SW 1271 (cell line): ENCODE data around the gene PKNOX2.
A peak's percentile ranks its signal among the peaks of the same experiment; 100 is the strongest.

ENCODE experiments used
- DNase-seq, 2 experiments: peaks; one replicate each; lab custom pipeline; 2025; lab: John Stamatoyannopoulos, UW

PKNOX2 gene

DNA sequence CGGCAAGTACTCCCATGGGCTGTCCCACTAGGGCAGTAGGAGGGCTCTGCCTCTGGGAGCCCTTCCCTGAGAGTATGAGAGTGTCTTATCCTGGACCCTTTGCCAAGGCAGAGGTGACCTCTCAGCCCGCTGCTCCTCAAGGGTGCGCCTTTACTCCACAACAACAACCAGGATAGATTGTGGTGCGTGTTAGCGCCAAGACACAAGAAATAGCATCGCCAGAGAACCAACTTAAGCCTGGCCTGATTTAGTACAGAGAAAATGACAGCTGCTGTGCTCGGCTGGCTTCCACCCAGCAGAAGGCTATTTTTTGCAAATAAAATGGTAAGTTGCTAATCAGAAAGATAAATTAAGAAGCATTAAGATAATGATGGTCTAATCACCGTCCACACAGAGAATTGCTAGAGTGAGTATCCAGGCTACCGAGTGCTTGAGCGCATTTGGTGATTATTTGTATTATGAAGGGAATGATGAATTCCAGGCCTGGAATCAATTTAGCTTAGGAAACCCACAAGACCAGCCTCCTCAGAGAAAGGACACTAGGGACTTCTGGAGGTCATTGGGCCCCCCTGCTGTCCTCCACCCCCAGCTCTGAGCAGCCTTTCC, 119.8 kb downstream of the PKNOX2 start:
- DNase-seq: no peak

DNA sequence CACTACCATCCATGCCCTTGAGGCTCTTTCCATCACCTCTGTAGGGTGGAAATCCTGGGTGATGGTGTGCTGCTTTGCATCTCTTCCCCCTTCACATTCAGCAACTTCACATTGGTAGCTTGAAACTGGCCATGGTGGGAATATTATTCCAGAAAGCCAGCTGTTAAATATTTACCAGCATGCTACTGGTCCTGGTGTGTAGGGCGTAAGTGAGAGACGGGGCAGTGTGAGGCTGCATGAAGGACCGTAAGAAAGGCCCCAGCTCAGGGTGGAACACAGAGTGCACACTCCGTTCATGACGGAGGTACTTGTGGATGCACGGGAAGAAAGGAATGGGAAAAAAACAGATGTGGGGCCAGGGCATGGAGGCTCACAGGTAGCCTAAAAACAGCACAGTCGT, 121.3 kb downstream of the PKNOX2 start:
- DNase-seq: no peak

DNA sequence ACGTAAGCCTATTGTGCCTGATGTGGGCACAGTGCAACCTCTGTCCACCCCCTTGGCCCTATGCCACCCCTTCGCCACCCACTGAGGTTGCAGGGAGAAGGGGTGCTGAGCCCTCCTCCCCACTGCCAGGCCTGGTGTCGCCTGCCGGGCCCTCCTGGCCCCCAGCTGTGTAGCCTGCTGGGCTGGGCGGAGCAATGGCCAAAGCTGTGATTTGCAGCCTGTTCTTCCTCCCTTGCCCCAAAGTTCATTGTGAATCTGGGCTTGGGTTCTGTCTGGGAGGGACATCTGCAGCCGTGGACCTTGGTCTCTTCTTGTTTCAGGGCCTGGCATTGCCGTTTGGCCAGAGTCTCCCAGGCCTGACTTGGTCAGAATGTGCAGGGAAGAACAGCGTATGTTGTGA, 121.9 kb downstream of the PKNOX2 start:
- no peak for DNase-seq

DNA sequence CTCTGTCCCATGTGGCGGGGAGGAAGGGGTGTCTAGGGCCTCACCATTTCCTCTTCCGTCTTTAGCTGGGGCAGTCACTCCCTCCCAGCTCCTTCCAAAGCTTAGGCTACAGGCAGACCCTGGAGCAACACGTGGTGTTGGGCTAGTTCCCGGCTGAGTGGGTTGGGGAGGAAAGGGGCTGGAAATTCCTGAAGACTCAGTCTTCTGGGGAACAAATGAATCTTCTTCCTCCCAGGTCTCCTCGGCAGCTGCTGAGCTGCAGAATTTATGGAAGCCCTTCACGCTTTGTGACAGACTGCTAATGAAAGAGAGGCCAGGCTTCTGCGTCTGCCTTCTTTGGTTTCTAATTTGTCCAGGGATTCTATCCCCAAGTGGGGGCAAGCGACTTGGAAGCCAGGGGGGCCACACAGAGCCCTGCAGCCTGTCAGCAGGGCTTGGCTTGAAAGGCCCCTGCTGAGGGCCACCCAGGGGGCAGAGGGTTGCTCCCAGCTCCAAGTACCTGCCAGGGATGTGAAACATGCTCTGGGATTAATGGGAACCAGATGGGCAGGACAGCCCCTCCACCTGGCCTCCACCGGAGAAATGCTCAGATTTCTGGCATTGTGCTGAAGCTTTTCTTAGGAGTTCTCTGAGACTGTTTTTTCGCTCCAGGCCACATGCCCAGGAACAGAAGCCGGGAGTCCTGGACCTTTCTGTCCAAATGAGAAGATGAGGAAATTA, 123.1 kb downstream of the PKNOX2 start:
- DNase-seq: no peak

DNA sequence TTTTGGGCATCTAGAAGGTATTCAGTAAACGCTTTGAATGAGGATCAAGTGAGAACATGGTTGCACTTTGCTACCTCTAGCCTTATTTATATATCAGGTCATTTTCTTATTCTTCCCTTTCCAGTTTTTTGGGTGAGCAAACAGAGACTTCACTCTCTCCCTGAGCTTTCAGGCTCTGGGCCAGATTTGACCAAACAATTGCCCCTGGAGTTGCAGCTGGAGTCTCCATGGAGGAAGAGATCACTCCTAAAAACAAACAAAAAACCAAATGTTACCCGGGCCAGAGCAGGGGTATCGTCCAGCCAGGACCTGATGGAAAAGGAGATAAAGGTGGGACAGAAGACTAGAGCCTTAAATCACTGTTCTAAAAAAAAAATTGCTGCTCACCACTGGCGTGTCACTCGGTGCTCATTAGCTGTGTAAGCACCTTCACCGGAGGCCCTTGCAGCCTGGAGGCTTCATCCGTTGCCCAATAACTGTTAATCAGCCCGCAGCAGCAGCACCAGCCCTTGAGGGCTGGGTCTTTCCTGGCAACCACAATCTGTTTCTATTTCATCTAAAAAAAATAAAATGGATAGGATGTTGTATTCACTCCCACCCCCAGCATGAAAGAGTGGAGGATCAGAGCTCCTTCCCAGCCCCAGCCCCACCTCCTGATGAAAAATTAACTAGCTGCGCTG, 125.0 kb downstream of the PKNOX2 start:
- no peak for DNase-seq

DNA sequence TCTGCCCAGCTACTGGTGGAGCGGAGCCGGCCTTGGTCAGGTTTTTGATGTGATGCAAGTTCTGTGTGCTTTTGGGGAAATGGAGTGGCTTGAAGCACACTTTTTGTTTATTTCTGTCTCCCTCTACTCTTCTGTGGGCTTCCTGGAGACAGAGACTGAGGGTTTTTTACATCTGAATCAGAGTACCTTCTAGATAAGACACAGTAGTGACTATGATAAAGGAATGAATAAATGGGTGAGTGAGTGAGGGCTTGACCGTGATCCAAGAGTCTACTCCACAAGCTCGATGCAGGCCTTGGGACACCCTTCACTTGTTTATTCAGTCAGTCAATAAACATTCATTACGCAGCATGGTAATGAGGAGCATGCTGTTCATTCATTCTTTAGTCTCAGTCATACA, 125.7 kb downstream of the PKNOX2 start:
- no peak for DNase-seq

DNA sequence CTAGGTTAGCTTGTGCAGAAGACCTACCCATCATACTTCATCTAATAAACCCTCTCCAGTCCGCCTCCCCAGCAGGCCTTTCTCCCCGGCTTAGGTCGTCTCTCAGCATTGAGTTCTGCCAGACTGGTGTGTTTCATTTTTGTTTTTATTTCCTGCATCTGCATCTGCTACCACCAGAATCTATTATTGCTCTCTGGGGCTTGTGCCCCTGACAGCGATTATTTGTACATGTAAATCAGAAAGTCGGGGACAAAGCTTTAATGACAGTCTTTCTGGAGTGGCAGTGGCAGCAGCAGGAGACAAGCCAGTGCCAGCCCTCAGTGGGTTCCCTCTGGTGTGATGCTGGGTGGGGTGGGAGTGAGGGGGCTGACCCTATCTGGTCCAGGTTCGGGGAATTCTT, 127.5 kb downstream of the PKNOX2 start:
- DNase-seq: no peak

DNA sequence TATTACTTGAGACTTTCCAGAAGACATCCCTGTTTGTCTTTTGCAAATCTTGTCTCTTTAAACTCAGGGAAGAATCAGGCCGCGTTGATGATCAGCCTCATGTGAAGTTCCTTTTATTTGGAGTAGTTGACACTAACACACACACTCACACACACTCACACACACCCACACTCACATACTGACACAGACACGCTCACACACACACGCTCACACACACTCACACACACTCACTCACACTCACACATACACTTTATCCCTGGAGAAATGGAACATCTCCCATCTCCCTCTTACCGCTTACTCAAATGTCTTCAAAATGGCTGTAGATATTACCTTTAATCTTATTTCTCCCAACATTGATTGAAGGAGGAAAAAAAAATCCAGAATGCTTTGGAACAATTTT, 129.0 kb downstream of the PKNOX2 start:
- no peak for DNase-seq

DNA sequence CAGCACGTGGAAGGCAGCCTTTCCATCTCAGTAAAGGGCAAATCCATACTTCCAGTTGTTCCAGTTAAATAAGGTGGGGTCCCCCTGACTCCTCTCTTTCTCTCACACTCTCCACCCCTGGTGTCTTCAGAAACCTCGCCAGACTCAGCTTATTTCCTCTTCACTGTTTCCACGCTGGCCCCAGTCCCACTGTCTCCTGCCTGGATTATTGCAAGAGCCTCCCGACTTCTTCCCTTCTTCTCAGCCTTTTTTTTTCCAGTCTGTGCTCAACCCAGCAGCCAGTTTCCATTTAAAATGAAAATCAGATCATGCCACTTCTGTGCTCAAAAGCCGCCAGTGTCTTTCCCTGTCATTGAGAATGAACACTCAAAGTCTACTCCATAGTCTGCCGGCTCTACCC, 131.4 kb downstream of the PKNOX2 start:
- DNase-seq: no peak

DNA sequence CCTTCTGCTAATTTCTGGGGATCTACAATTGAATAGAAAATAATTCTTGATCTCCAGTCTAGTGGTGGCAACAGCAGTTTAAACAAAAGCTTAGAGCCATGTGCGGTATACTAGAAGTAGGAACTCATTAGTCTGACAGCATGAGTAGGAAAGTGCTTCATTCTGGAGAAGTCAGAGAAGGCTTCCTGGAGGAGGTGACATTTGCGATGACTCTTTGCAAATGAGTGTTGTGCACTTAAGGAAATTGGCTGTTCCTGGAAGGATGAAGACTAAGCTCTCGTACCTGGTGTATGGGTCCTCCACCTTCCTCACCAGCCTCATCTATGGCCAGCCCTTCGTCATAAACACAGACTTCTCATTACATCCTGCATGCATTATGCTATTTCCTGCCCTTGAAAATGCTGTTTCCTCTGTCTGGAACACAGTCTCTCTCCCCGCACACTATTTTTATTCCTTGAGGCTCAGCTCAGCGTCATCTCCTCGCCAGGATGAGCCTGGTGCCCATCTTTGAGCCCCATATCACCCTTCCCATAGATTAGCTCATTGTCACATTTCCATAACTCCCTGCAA, 132.9 kb downstream of the PKNOX2 start:
- DNase-seq: no peak

DNA sequence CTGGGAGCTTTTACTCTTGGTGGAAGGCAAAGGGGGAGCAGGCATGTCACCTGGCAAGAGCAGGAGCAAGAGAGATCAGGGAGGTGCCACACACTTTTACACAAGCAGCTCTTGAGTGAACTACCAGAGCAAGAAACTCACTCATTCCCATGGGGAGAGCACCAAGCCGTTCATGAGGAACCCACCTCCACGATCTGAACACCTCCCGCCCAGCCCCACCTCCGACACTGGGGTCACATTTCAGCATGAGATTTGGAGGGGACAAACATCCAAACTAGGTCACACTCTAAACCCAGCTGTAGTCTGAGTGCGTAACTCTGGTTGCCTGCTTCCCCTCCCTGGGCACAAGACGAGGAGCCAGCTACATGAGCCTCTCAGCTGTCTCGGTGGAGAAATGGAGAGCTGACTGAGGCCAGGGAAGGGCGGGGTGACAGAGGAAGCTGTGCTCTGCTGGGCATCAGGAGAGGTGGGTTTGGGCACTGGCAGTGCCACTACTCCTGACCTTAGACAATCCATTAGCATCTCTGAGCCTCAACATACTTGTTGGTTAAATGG, 134.6 kb downstream of the PKNOX2 start:
- DNase-seq: no peak

DNA sequence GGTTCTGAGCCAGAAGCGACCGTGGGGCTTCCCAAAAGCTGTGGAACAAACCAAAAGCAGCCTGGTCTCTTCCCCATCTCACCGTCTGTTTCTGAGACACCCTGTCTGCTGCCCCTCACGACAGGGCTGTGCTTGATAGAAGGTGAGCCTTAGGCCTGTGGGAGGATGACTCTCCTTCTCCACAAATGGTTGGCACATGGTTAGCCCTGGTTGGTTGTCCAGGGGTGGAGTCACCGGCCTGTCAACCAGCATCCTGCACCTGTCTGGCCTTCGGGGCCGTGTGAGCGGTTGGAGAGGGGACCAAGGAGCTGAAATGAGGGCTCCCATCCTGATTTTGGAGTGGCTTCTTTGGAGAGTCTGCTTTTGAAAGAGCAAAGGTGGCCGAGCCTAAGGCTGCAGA, 135.3 kb downstream of the PKNOX2 start:
- no peak for DNase-seq

DNA sequence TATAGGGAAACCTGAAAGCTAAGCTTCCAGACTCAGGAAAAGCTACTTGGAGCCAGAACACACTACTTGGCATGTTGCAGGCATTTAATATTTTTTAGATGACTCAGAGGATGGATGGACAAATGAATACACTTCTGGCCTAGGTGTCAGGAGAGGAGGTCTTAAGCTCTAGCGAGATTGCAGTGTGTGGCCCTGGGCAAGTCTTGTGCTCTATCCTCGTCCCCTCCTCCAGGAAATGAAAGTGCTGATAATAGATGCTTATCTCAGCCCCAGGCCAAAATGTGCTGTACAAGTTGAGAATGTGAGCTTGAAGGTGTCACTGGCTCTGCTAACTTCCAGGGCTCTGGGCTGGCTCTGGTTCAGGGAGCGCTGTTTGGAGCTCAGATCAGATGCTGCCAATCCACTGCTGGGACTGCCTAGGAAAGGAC, 136.3 kb downstream of the PKNOX2 start:
- DNase-seq: peak; percentile 17 to 65

DNA sequence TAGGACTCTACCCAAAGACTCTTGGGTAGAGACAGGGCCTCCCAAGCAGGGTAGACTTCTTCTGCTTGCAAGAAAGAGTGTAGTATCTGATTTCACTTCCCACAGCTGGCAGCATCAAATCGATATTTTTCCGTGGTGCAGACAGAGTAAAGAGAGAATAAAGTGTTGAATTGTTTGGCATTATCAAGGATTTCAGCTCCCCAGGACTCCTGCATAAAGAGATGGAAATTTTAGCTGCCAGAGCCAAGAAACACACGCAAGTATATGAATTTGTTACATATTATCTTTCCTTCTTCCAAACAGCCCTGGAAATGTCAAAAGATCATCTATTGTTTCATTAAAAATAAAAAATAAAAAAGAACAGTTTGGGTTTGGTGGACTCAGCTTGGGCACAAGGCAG, 136.8 kb downstream of the PKNOX2 start:
- no peak for DNase-seq

DNA sequence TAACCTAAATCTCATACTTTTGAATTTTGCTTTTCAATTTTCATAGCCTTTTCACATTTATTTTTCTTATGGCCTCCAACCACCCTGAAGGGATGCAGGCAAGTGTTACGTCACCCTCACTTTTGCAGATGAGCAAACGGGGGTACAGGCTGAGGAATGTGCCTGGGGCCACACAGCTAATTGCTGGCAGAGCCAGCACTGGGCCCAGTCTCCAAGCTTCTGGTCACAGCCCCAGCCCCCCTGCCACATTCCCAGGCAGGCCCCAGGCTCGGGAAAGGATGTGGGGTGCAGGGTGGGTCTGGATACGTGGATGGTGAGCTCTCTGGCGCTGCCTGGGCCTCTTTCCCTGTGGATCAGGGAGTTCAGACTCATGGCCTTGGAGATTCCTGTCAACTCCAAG, 138.6 kb downstream of the PKNOX2 start:
- DNase-seq: no peak

DNA sequence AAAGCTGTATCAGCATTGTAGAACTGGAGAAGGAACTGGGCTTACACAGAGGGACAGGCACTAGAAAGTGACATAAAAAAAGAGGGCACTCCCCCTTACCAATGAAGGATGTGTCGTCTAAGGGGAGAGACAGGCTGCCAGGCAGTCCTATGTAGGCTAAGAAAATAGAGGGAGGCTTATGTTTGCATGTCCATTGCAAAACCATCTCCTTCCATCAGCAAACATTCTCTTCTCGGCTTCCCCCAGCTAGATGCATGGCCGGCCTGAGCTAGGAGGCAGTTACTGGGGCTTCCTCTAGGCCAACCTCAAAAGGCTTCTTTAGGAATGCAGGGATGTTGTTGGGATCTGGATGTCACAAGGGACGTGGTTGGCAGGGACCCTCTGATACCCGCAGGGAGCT, 139.1 kb downstream of the PKNOX2 start:
- no peak for DNase-seq

DNA sequence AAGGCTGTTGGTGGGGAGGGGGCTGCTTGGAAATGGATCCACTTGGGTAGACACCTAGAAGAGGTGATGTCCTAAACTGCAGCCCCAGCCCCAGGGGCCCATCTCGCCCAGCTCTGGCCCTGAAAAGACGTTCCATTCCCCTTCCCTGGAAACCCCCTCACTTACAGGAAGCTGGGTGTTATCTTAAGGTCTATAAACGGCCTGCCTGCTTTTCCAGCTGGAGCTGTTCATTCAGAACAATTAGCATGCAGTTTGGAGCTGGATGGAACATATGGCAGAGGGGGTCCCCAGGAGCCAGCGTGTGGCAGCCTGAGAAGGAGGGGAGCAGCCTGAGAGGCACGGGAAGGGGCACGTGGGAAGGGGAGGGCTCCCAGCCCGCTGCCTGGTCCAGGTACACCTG, 139.6 kb downstream of the PKNOX2 start:
- no peak for DNase-seq

DNA sequence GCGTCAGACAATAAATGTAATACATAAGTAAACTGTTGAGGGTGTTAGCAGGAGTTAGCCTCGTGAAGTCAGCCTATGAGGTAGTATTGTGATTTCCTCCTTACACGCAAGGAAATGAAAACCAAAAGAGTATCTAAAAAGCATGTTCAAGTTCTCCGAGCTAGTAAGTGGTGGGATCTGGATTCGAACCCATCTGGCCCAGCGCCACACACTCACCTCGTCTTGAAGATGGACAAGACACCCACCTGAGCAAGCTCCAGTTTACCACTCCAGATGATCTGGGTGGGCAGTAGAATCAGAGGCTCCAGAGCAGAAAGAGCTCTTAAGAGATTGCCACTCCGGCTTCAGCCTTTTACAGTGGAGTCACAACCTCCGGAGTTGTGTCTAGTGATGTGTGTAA, 140.3 kb downstream of the PKNOX2 start:
- DNase-seq: no peak

DNA sequence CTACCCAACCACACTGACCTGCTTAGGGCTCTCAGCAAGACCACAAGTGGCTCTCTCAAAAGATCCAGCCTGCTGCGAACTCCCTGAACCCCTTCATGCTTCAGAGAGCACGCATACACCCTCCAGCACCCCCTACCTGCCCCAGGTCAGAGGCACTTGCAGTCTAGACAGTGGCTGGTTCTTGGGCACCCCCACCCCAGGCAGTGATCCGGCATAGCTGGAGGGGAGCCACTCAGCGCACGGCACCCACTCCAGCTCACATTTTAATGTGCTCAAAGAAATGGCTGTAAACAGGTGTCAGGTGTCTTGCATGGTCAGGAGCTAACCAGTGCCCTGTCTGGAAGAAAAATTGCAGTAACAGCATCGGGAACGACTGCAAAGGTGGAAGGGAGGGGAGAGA, 140.8 kb downstream of the PKNOX2 start:
- DNase-seq: no peak

DNA sequence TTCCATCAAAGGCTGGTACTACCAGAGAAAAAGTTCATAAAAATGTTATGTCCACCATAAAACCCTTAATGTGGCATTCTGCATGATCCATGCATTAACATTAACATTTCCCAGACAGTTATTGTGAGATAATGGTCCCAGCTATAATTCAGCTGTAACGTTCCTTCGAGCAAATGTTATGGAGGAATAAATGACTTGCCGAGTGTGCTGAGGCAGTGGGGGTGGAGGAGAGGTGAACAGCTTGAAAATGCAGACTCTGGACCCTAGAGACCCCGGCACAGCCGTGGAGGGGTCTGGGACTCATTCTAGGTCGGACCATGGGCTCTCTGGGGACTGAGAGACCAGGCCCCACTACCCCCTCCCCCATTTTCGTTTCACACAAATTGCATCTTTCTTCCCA, 141.9 kb downstream of the PKNOX2 start:
- DNase-seq: no peak

DNA sequence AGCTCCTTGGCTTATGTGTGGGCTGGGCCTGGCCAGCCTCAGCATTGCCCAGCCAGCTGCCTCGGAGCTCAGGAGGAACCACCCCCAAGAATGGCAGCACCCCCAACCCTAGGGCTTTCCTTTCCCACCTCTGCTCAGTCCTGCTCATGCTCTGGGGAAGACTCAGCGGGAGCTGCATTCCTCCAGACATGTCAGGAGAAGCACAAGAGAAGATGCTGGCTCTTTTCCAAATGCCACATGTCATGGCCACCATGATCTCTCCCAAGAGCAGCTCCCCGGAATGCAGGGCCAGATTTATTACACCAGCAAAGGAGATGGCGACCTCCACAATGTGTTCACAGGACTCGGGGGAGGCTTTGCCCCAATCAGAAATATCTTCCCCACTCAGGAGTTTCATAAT, 143.7 kb downstream of the PKNOX2 start:
- DNase-seq: no peak

DNA sequence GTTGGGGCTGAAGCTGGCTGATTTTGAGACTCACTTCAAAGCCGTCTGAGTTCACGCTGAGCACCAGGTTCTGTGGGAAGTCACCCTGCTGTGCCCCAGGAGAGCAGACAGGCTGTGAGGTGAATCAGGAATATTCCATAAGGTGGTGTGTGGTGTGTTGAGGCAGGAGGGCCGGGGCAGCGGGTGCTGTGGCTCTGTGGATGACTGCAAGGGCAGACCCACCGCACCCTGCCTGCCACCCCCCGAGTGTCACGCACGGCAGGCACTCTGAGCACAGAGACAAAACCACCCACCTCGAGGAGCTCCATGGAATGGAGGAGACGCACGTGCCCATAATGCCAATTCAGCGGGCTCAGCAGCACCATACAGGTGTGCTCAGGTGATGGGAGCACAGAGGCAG, 147.8 kb downstream of the PKNOX2 start:
- DNase-seq: no peak

DNA sequence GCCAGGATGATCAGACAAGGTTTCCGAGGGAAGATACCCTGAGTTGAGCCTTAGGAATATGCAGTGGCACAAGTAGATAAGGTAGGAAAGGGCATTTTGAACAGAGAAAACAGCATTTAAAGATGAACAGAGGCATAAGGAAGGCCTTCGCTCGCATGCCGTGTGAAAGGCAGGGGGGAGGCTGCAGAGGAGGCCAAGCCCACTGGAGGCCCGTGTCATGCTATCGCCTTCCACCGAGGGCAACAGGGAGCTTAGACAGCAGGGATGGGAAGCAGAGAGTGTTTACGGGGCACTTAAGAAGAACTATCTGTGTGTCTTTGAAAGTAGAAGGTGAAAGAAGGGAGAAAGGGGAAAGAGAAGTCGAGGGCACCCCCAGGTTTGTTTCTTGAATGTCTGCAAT, 148.3 kb downstream of the PKNOX2 start:
- DNase-seq: no peak
